WTC11 (cell line): Measurements from ENCODE around the gene SPZ1. TPM values are rescaled to one million over a fixed set of nuclear protein-coding genes. Genes with fewer than 3 reads are reported as not detected.

Experiments used
- ATAC-seq: fragments of 200-7000 bp; cut with Tn5 transposase; 2 replicates; pipeline ENCODE4 v1.10.0; 2021; ENCODE audit warnings: mild to moderate bottlenecking, moderate library complexity
- CTCF ChIA-PET: fragments of 300-600 bp; sonication (Branson Sonifier 250); formaldehyde crosslinking; loops from one replicate; lab custom pipeline; 2021; ENCODE audit warnings: antibody characterized with exemption; lab: Charles Lee
- POLR2A ChIA-PET: fragments of 350-600 bp; sonication (Branson Sonifier 250); formaldehyde crosslinking; loops from one replicate; lab custom pipeline; 2021; ENCODE audit warnings: antibody characterized with exemption; lab: Charles Lee
- DNase-seq: peaks from one replicate; pipeline ENCODE4 v3.0.0; 2021; ENCODE audit warnings: low spot score
- H3K27ac Mint-ChIP-seq: 2 replicates; pipeline ENCODE4 v1.8.0; 2021; ENCODE audit warnings: mixed read lengths
- H3K27me3 Mint-ChIP-seq: 2 replicates; pipeline ENCODE4 v1.8.0; 2021; ENCODE audit warnings: low read depth, mild to moderate bottlenecking, moderate library complexity, mixed read lengths
- H3K36me3 Mint-ChIP-seq: 2 replicates; pipeline ENCODE4 v1.8.0; 2021; ENCODE audit warnings: mixed read lengths
- H3K4me1 Mint-ChIP-seq: 2 replicates; pipeline ENCODE4 v1.8.0; 2022; ENCODE audit warnings: mixed read lengths
- H3K4me3 Mint-ChIP-seq: 2 replicates; pipeline ENCODE4 v1.8.0; 2021; ENCODE audit warnings: mild to moderate bottlenecking, moderate library complexity, mixed read lengths
- H3K9me3 Mint-ChIP-seq: 2 replicates; pipeline ENCODE4 v1.8.0; 2021; ENCODE audit warnings: mixed read lengths
- EMX1 ChIP-seq: fragments of 250-450 bp; sonication (Bioruptor Pico); IDR thresholded peaks from 2 replicates; pipeline ENCODE4 v1.8.0; 2021; ENCODE audit warnings: mild to moderate bottlenecking
- FOXK1 ChIP-seq: sonication (generic); formaldehyde crosslinking; IDR thresholded peaks from 2 replicates; pipeline ENCODE4 v1.8.0; 2022; ENCODE audit warnings: mild to moderate bottlenecking, moderate library complexity, missing genetic modification reagents
- GRHL2 ChIP-seq: fragments of 250-450 bp; sonication (Bioruptor Pico); IDR thresholded peaks from 2 replicates; pipeline ENCODE4 v1.8.0; 2022; ENCODE audit warnings: mild to moderate bottlenecking, moderate library complexity; ENCODE audit not compliant: insufficient replicate concordance, severe bottlenecking
- IRF1 ChIP-seq: sonication (generic); formaldehyde crosslinking; IDR thresholded peaks from 2 replicates; pipeline ENCODE4 v1.8.0; 2023; ENCODE audit warnings: missing genetic modification reagents
- JUN ChIP-seq: sonication (generic); formaldehyde crosslinking; IDR thresholded peaks from 2 replicates; pipeline ENCODE4 v1.8.0; 2023; ENCODE audit warnings: mild to moderate bottlenecking, missing genetic modification reagents
- KAT7 ChIP-seq: sonication (generic); formaldehyde crosslinking; IDR thresholded peaks from 2 replicates; pipeline ENCODE4 v1.8.1; 2023; ENCODE audit warnings: missing genetic modification reagents, mild to moderate bottlenecking, borderline replicate concordance
- MYBL2 ChIP-seq: sonication (generic); formaldehyde crosslinking; IDR thresholded peaks from 2 replicates; pipeline ENCODE4 v1.8.1; 2023; ENCODE audit warnings: mild to moderate bottlenecking, moderate library complexity, missing genetic modification reagents
- NFE2L1 ChIP-seq: sonication (generic); formaldehyde crosslinking; IDR thresholded peaks from 2 replicates; pipeline ENCODE4 v1.8.1; 2023; ENCODE audit warnings: missing genetic modification reagents
- NR1H2 ChIP-seq: sonication (generic); formaldehyde crosslinking; IDR thresholded peaks from 2 replicates; pipeline ENCODE4 v1.9.0; 2021; ENCODE audit warnings: mild to moderate bottlenecking, moderate library complexity, missing genetic modification reagents
- SMAD3 ChIP-seq: sonication (generic); formaldehyde crosslinking; IDR thresholded peaks from 2 replicates; pipeline ENCODE4 v1.8.0; 2022; ENCODE audit warnings: missing genetic modification reagents, mild to moderate bottlenecking, borderline replicate concordance
- SMAD4 ChIP-seq: sonication (generic); formaldehyde crosslinking; IDR thresholded peaks from 2 replicates; pipeline ENCODE4 v1.8.0; 2022; ENCODE audit warnings: mild to moderate bottlenecking, missing genetic modification reagents
- TCF7 ChIP-seq: sonication (generic); formaldehyde crosslinking; IDR thresholded peaks from 2 replicates; pipeline ENCODE4 v1.8.0; 2022; ENCODE audit warnings: mild to moderate bottlenecking, low read depth, missing genetic modification reagents, moderate library complexity
- ZBTB43 ChIP-seq: sonication (generic); formaldehyde crosslinking; IDR thresholded peaks from 2 replicates; pipeline ENCODE4 v1.8.1; 2023; ENCODE audit warnings: mild to moderate bottlenecking, missing genetic modification reagents
- ZNF219 ChIP-seq: sonication (generic); formaldehyde crosslinking; IDR thresholded peaks from 2 replicates; pipeline ENCODE4 v1.8.0; 2023; ENCODE audit warnings: missing genetic modification reagents, mild to moderate bottlenecking, borderline replicate concordance
- ZNF396 ChIP-seq: fragments of 250-450 bp; sonication (Bioruptor Pico); IDR thresholded peaks from 2 replicates; pipeline ENCODE4 v1.8.0; 2021; ENCODE audit warnings: mild to moderate bottlenecking, moderate library complexity, borderline replicate concordance
- ZNF416 ChIP-seq: fragments of 250-450 bp; sonication (Bioruptor Pico); IDR thresholded peaks from 2 replicates; pipeline ENCODE4 v1.9.0; 2021; ENCODE audit warnings: mild to moderate bottlenecking, inconsistent platforms
- ZNF423 ChIP-seq: fragments of 250-450 bp; sonication (Bioruptor Pico); IDR thresholded peaks from 2 replicates; pipeline ENCODE4 v2.1.2; 2022; ENCODE audit warnings: mild to moderate bottlenecking, moderate library complexity
- ZNF512 ChIP-seq: sonication (generic); formaldehyde crosslinking; IDR thresholded peaks from 2 replicates; pipeline ENCODE4 v1.8.1; 2022; ENCODE audit warnings: missing genetic modification reagents, borderline replicate concordance
- total RNA-seq: library from RNA; stranded (reverse); gene quantifications from 3 replicates; pipeline ENCODE4 v1.2.3, GENCODE V29; 2021
- TF ChIP-seq, protein P1 (sequence below): sonication (generic); formaldehyde crosslinking; IDR thresholded peaks from 2 replicates; pipeline ENCODE4 v1.8.1; 2023; ENCODE audit warnings: mild to moderate bottlenecking, missing genetic modification reagents, moderate library complexity
- TF ChIP-seq, protein P2 (sequence below): sonication (generic); formaldehyde crosslinking; IDR thresholded peaks from 2 replicates; pipeline ENCODE4 v1.8.1; 2022; ENCODE audit warnings: mild to moderate bottlenecking, moderate library complexity, missing genetic modification reagents
- TF ChIP-seq, protein P3 (sequence below): sonication (generic); formaldehyde crosslinking; IDR thresholded peaks from 2 replicates; pipeline ENCODE4 v1.8.1; 2023; ENCODE audit warnings: mild to moderate bottlenecking, missing genetic modification reagents, borderline replicate concordance

Gene SPZ1
- total RNA-seq, 1 experiment from 2014 or later, result not detected

- H3K4me3 Mint-ChIP-seq, result no peak overlapping the region
- no peak for DNase-seq
Observed at GRCh38 chr5:80360914-80361444, 41.2 kb downstream of the SPZ1 start.

GRCh38 chr5:80364892-80365291 lies 45.1 kb downstream of the SPZ1 start:
- Mint-ChIP-seq H3K4me3 (no peak overlapping the region), H3K27ac (no peak overlapping the region), H3K9me3 (peaks cover 7% of the 10 kb centered on the region; the same call in 1 of the 2 replicates), H3K36me3 (no peaks in the 10 kb centered on the region), H3K27me3 (no peaks in the 10 kb centered on the region; the same call in 1 of the 2 replicates), H3K4me1 (no peaks in the 10 kb centered on the region)
- no peak for ATAC-seq
- no peak for DNase-seq
- ChIA-PET CTCF (interaction anchor here (0.6 kb wide), 1 partner anchor 306 kb away, joined by 3 read pairs; no protein-coding TSS in a partner anchor), POLR2A (no interaction called here)
- TF ChIP-seq MYBL2, result no peak
- no peak for TF ChIP-seq ZBTB43
- TF ChIP-seq ZNF396, result no peak
- TF ChIP-seq ZNF512, result no peak
- no peak for TF ChIP-seq JUN (CRISPR knock-in tag)
- TF ChIP-seq TCF7 (CRISPR knock-in tag), result no peak
- TF ChIP-seq IRF1, result no peak
- no peak for TF ChIP-seq EMX1 (CRISPR knock-in tag)
- TF ChIP-seq NFE2L1, result no peak
- TF ChIP-seq ZNF423 (CRISPR knock-in tag), result no peak
- TF ChIP-seq ZNF219, result no peak

More at GRCh38 chr5:80360914-80361444, 41.2 kb downstream of the SPZ1 start:
- ATAC-seq, result no peak
- TF ChIP-seq, protein P1, sequence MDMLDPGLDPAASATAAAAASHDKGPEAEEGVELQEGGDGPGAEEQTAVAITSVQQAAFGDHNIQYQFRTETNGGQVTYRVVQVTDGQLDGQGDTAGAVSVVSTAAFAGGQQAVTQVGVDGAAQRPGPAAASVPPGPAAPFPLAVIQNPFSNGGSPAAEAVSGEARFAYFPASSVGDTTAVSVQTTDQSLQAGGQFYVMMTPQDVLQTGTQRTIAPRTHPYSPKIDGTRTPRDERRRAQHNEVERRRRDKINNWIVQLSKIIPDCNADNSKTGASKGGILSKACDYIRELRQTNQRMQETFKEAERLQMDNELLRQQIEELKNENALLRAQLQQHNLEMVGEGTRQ, result no peak
- TF ChIP-seq, protein P2, sequence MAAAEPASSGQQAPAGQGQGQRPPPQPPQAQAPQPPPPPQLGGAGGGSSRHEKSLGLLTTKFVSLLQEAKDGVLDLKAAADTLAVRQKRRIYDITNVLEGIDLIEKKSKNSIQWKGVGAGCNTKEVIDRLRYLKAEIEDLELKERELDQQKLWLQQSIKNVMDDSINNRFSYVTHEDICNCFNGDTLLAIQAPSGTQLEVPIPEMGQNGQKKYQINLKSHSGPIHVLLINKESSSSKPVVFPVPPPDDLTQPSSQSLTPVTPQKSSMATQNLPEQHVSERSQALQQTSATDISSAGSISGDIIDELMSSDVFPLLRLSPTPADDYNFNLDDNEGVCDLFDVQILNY (CRISPR knock-in tag), result no peak
- TF ChIP-seq JUN (CRISPR knock-in tag) (no peak), ZNF423 (CRISPR knock-in tag) (no peak), ZNF416 (CRISPR knock-in tag) (no peak), SMAD3 (CRISPR knock-in tag) (no peak), KAT7 (CRISPR knock-in tag) (no peak), NR1H2 (CRISPR knock-in tag) (no peak), ZBTB43 (no peak), SMAD4 (CRISPR knock-in tag) (no peak), FOXK1 (CRISPR knock-in tag) (no peak), GRHL2 (CRISPR knock-in tag) (no peak), IRF1 (no peak)
- TF ChIP-seq, protein P3, sequence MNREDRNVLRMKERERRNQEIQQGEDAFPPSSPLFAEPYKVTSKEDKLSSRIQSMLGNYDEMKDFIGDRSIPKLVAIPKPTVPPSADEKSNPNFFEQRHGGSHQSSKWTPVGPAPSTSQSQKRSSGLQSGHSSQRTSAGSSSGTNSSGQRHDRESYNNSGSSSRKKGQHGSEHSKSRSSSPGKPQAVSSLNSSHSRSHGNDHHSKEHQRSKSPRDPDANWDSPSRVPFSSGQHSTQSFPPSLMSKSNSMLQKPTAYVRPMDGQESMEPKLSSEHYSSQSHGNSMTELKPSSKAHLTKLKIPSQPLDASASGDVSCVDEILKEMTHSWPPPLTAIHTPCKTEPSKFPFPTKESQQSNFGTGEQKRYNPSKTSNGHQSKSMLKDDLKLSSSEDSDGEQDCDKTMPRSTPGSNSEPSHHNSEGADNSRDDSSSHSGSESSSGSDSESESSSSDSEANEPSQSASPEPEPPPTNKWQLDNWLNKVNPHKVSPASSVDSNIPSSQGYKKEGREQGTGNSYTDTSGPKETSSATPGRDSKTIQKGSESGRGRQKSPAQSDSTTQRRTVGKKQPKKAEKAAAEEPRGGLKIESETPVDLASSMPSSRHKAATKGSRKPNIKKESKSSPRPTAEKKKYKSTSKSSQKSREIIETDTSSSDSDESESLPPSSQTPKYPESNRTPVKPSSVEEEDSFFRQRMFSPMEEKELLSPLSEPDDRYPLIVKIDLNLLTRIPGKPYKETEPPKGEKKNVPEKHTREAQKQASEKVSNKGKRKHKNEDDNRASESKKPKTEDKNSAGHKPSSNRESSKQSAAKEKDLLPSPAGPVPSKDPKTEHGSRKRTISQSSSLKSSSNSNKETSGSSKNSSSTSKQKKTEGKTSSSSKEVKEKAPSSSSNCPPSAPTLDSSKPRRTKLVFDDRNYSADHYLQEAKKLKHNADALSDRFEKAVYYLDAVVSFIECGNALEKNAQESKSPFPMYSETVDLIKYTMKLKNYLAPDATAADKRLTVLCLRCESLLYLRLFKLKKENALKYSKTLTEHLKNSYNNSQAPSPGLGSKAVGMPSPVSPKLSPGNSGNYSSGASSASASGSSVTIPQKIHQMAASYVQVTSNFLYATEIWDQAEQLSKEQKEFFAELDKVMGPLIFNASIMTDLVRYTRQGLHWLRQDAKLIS, result no peak
- Mint-ChIP-seq H3K36me3 (no peaks in the 10 kb centered on the region), H3K27me3 (no peaks in the 10 kb centered on the region; the same call in 1 of the 2 replicates), H3K9me3 (peaks cover 15% of the 10 kb centered on the region; the same call in 1 of the 2 replicates), H3K27ac (no peak overlapping the region), H3K4me1 (no peaks in the 10 kb centered on the region)
- CTCF ChIA-PET, result no interaction called here
- POLR2A ChIA-PET, result no interaction called here
